Endothelial cell (in vitro differentiated cells): Measurements from ENCODE around the gene NR0B2. TPM values are rescaled to one million over a fixed set of nuclear protein-coding genes. Genes with fewer than 3 reads are reported as not detected.

Experiments used
- DNase-seq: peaks from one replicate; pipeline ENCODE4 v3.0.0; 2021; ENCODE audit warnings: low spot score
- H3K27ac Mint-ChIP-seq: one replicate; pipeline ENCODE4 v1.8.0; 2021; ENCODE audit warnings: mixed read lengths, inconsistent platforms; ENCODE audit not compliant: unreplicated experiment
- H3K27me3 Mint-ChIP-seq: one replicate; pipeline ENCODE4 v1.8.0; 2021; ENCODE audit warnings: mild to moderate bottlenecking, moderate library complexity, mixed read lengths, inconsistent platforms; ENCODE audit not compliant: unreplicated experiment
- H3K36me3 Mint-ChIP-seq: one replicate; pipeline ENCODE4 v1.8.0; 2021; ENCODE audit warnings: mild to moderate bottlenecking, low read depth, mixed read lengths, inconsistent platforms; ENCODE audit not compliant: unreplicated experiment
- H3K4me1 Mint-ChIP-seq: one replicate; pipeline ENCODE4 v1.8.0; 2021; ENCODE audit warnings: mild to moderate bottlenecking, mixed read lengths, inconsistent platforms; ENCODE audit not compliant: unreplicated experiment
- H3K4me3 Mint-ChIP-seq: one replicate; pipeline ENCODE4 v1.8.0; 2021; ENCODE audit warnings: mild to moderate bottlenecking, mixed read lengths, inconsistent platforms; ENCODE audit not compliant: unreplicated experiment
- H3K9me3 Mint-ChIP-seq: one replicate; pipeline ENCODE4 v1.8.0; 2021; ENCODE audit warnings: mixed read lengths, inconsistent platforms; ENCODE audit not compliant: unreplicated experiment
- total RNA-seq: library from RNA; stranded (reverse); fragmentation: NEBNext Ultra II Directional; extraction: Animal tissue kit (Norgen Biotek cat#: 25700); gene quantifications from one replicate; pipeline ENCODE4 v1.2.1, GENCODE V29; 2021; ENCODE audit not compliant: unreplicated experiment
- TF ChIP-seq, protein P1 (sequence below): fragments of 200-600 bp; sonication (generic); IDR thresholded peaks from one replicate; pipeline ENCODE4 v1.5.0; 2021; ENCODE audit warnings: antibody characterized with exemption; ENCODE audit not compliant: unreplicated experiment

NR0B2 gene
- total RNA-seq, 1 donor from 2014 or later, result not detected

DNA sequence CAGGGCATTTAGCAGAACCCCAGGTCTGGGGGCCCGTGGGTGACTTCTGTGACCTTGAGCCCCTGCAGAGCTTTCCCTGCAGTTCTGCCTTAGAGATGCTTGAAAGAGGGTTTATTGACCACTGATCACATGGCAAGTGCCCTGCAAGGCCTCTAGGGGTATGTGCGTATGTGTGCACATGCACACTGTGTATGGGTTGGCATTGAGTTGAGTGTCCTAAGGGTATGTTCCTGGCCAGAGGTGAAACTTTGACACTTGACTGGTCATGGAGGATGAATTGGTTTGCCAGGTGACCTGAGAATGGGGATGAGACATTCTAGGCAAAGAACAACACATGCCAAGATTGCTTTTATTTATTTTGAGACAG is 24.9 kb upstream of the NR0B2 start:
- no peak for DNase-seq
- Mint-ChIP-seq H3K27me3 (peaks cover 1% of the 10 kb centered on the region), H3K4me1 (no peaks in the 10 kb centered on the region), H3K4me3 (peak overlapping the region; percentile 38), H3K36me3 (peaks cover 18% of the 10 kb centered on the region), H3K9me3 (no peaks in the 10 kb centered on the region), H3K27ac (no peak overlapping the region)
- TF ChIP-seq, protein P1, sequence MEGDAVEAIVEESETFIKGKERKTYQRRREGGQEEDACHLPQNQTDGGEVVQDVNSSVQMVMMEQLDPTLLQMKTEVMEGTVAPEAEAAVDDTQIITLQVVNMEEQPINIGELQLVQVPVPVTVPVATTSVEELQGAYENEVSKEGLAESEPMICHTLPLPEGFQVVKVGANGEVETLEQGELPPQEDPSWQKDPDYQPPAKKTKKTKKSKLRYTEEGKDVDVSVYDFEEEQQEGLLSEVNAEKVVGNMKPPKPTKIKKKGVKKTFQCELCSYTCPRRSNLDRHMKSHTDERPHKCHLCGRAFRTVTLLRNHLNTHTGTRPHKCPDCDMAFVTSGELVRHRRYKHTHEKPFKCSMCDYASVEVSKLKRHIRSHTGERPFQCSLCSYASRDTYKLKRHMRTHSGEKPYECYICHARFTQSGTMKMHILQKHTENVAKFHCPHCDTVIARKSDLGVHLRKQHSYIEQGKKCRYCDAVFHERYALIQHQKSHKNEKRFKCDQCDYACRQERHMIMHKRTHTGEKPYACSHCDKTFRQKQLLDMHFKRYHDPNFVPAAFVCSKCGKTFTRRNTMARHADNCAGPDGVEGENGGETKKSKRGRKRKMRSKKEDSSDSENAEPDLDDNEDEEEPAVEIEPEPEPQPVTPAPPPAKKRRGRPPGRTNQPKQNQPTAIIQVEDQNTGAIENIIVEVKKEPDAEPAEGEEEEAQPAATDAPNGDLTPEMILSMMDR, result no peak

DNA sequence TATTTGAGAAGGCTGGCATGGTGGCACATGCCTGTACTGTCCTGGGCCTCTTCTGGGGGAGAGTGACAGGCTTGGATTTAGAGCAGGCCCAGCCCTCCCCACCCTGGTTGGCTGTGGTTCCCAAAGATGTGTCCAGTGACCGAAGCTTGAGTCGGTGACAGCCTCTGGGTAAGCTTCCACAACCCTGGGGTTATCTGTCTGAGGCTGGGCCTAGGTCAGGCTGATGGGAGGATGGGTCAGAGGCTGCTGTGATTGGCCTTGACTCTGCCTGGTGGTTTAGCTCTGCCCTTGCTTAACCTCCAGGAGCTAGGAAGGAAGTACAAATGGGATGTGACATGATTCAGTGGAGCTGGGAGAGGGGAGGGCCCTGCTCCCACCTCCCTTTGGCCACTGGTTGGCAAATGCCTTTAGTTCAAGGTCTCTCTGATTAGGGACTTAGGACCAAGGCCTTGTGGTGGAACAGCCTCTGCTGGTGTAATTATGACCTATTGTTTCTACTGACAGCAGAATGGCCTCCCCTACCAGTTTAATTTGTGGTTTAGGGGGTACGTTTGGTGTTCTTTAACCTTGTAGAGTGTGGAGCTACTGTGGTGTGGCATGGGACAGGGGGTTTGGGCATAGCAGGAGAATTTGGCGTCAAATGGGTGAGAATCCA is 24.4 kb upstream of the NR0B2 start:
- no peak overlapping the region for H3K27ac Mint-ChIP-seq

DNA sequence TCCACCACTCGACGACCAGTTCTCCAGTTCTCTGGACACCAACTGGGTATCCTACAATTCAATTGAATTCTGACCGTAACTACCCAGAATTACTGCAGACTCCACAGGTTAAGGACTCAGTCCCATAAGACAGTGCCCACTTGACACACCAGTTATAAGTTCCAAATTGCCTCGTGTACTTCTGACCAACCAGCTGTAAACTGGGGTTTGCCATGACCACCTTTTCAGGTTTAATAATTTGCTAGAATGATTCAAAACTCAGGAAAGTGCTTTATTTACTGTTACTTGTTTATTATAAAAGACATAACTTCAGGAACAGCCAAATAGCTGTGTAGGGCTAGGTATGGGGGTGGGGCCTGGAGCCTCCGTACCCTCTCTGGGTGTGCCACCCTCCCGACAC is 23.0 kb upstream of the NR0B2 start:
- Mint-ChIP-seq H3K27me3 (peaks cover 1% of the 10 kb centered on the region), H3K4me1 (no peaks in the 10 kb centered on the region), H3K9me3 (no peaks in the 10 kb centered on the region), H3K36me3 (peaks cover 8% of the 10 kb centered on the region), H3K27ac (no peak overlapping the region), H3K4me3 (no peak overlapping the region)
- no peak for DNase-seq
- TF ChIP-seq, protein P1, result no peak

More for the DNA sequence above, 24.4 kb upstream of the NR0B2 start:
- no peak for DNase-seq
- TF ChIP-seq, protein P1, result no peak
- Mint-ChIP-seq H3K27me3 (peaks cover 1% of the 10 kb centered on the region), H3K4me3 (no peak overlapping the region), H3K4me1 (no peaks in the 10 kb centered on the region), H3K36me3 (peaks cover 17% of the 10 kb centered on the region), H3K9me3 (no peaks in the 10 kb centered on the region)

DNA sequence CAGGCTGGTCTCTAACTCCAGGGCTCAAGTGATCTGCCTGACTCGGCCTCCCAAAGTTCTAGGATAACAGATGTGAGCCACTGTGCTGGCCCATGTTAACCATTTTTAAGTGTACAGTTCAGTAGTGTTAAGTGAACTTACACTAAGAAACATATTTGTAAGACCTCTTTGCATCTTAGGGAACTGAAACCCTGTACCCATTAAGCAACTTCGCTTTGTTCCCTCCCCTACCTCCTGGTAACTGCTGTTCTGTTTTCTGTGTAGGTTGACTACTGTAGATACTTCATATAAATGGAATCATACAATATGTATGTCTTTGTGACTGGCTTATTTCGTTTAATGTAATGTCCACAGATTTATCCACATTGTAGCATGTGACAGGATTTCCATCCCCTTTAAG is 18.8 kb upstream of the NR0B2 start:
- TF ChIP-seq, protein P1, result no peak
- Mint-ChIP-seq H3K27ac (no peak overlapping the region), H3K9me3 (no peaks in the 10 kb centered on the region), H3K4me1 (no peaks in the 10 kb centered on the region), H3K4me3 (no peak overlapping the region), H3K27me3 (peaks cover 1% of the 10 kb centered on the region), H3K36me3 (peaks cover 17% of the 10 kb centered on the region)
- DNase-seq, result no peak

DNA sequence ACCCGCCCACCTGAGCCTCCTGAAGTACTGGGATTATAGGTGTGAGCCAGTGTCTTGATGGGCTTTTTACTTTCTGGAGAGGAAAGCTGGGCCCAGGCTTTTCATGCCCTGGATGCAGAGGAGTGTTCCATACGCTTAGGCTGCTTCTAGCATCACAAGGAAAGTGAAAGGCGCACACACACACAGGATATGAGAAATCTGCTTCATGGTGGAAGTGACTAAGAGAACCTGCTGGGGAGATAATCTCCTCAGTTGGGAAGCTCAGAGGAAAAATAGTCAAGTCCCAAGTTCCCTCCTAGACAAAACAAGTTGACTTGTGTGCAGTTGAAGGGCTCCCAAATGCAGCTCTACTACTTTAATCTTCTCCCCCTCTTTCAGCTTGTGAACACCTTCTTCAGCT is 9.9 kb upstream of the NR0B2 start:
- peaks cover 8% of the 10 kb centered on the region for H3K27me3 Mint-ChIP-seq
- peaks cover 22% of the 10 kb centered on the region for H3K36me3 Mint-ChIP-seq
- no peak overlapping the region for H3K27ac Mint-ChIP-seq

More for the DNA sequence above, 9.9 kb upstream of the NR0B2 start:
- no peak overlapping the region for H3K4me3 Mint-ChIP-seq
- no peak for DNase-seq
- H3K4me1 Mint-ChIP-seq, result peaks cover 12% of the 10 kb centered on the region
- TF ChIP-seq, protein P1, result no peak
- H3K9me3 Mint-ChIP-seq, result no peaks in the 10 kb centered on the region
